GM12892 (cell line): Measurements from ENCODE around the gene EPC2.

ENCODE experiments used
- DNase-seq: peaks from one replicate; pipeline ENCODE4 v3.0.0; 2011; ENCODE audit not compliant: insufficient read length
- FAIRE-seq: peaks from 2 replicates; lab custom pipeline; 2011; peaks lifted over from hg19 to GRCh38; lab: Jason Lieb, UNC
- POLR2A ChIP-seq: IDR thresholded peaks from 2 replicates; pipeline ENCODE4 v1.6.1; 2011; ENCODE audit warnings: low read depth, low read length, control low read depth
- POLR2AphosphoS5 ChIP-seq: IDR thresholded peaks from 2 replicates; pipeline ENCODE4 v1.6.1; 2011; ENCODE audit warnings: low read depth, low read length, control low read depth
- TAF1 ChIP-seq: IDR thresholded peaks from 2 replicates; pipeline ENCODE4 v1.6.1; 2011; ENCODE audit warnings: low read depth, mild to moderate bottlenecking, control low read depth, low read length, borderline replicate concordance

Gene EPC2

DNA sequence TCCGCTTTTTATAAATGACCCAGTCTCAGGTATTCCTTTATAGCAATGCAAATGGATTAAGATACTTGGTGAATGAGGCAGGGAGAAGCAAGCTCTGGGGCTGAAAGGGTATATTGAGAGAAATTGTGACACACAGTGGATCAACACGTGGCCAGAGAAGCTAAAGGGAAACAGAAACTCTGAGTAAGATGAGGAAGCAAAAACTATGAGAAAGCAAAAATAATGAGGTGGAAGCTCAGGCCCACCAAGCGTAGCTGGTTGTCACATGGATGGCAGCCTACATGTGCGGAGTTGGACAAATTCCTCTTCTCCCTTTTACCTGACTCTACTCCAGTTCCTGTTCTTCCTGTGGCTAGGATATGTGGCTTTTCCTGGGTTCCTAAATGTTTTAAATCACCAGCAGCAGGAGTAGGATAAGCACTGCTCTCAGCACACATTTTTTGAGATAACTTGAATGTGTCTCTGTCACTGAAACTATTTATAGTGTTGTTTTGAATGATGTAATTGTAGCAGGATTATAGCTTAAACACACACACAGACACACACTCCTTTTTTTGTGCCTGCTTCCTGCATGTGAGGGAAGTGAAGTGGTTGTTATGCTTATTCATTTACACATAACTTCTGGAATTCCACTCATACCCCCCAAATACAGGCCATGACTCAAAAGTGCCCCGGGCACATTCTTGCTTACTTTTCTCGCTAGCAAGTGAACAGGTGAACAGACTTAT is 30.1 kb upstream of the EPC2 start:
- TF ChIP-seq POLR2AphosphoS5 (peak; percentile 60; the same call in 1 of the 2 replicates), TAF1 (no peak), POLR2A (peak; percentile 47; the same call in 1 of the 2 replicates)
- peak; percentile 29 for DNase-seq
- FAIRE-seq: peak; percentile 85

DNA sequence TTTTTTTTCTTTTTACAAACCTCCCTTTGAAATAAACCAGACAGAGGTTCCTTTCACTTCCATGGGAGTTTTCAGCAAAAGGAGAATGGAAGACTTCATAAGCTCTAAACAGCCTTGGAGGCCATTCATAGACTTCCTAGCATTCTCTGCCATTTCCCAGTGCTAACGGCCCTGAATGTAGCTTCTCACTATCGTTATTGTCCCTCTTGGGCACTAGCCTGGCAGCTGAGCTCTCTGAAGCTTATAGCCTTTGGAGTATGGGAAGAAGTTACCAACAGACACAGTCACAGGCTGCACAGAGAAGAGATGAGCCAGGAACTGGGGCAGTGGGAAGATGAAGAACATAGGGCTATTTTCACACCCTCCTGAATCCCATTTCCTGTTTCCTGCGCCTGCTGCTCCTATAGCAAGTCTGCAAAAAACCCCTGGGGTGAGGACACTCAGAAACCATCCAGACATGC is 29.1 kb upstream of the EPC2 start:
- TF ChIP-seq POLR2AphosphoS5 (no peak), POLR2A (no peak), TAF1 (no peak)
- DNase-seq (no peak), FAIRE-seq (no peak)

- no peak for TF ChIP-seq POLR2A
- no peak for TF ChIP-seq POLR2AphosphoS5
- no peak for TF ChIP-seq TAF1
- FAIRE-seq: no peak
- no peak for DNase-seq
Observed at GRCh38 chr2:148616662-148617061, 27.9 kb upstream of the EPC2 start.

GRCh38 chr2:148617219-148617618 is 27.3 kb upstream of the EPC2 start:
- TF ChIP-seq POLR2A (no peak), POLR2AphosphoS5 (no peak), TAF1 (no peak)
- no peak for FAIRE-seq

GRCh38 chr2:148619560-148620195 is 24.9 kb upstream of the EPC2 start:
- FAIRE-seq (no peak), DNase-seq (no peak)
- TF ChIP-seq POLR2A: no peak
- no peak for TF ChIP-seq POLR2AphosphoS5
- TF ChIP-seq TAF1: no peak

More at GRCh38 chr2:148617219-148617618, 27.3 kb upstream of the EPC2 start:
- no peak for DNase-seq

GRCh38 chr2:148622366-148622765 is 22.2 kb upstream of the EPC2 start:
- DNase-seq (no peak), FAIRE-seq (no peak)
- TF ChIP-seq POLR2A (no peak), TAF1 (no peak), POLR2AphosphoS5 (no peak)

GRCh38 chr2:148623086-148623485 is 21.5 kb upstream of the EPC2 start:
- FAIRE-seq (no peak), DNase-seq (no peak)
- TF ChIP-seq POLR2A (no peak), POLR2AphosphoS5 (no peak), TAF1 (no peak)

DNA sequence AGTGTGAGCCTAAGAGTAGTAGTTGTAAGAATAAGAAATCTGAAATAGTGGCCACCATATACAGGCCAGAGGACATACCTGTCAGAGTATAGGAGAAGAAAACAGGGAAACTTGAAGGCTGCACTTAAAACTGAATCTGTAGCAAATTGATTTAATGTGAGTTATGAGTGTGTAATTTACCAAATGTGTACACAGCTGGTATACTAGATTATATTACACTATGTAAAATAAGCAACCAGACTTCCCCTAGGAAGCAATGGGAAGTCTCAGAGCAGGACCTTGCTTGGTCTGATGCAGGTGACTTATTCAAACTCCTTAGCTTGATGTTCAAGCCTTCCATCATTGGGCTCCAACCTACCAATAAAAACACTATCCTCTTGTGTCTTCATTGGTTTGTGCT is 17.3 kb upstream of the EPC2 start:
- DNase-seq (no peak), FAIRE-seq (no peak)
- no peak for TF ChIP-seq TAF1
- no peak for TF ChIP-seq POLR2A
- no peak for TF ChIP-seq POLR2AphosphoS5

DNA sequence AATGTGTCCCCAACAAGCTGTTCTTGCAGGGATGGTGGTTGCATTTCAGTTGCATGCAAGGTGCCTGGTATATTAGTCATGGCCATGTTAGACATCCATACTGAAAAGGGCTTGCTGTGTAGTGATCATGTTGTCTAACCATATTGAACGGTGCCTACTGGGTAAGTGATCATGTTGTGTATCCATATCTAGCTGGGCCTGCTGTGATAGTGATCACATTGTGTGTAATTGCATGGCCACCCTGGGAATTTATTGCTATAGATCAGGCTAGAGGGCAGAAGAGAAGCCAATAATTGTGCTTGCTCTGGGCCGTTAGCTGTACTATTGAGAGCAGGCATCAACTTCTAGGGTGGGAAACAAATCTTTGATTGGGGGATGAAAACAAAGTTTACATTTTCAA is 9.8 kb upstream of the EPC2 start:
- TF ChIP-seq POLR2AphosphoS5 (no peak), POLR2A (no peak), TAF1 (no peak)
- DNase-seq: no peak
- no peak for FAIRE-seq

DNA sequence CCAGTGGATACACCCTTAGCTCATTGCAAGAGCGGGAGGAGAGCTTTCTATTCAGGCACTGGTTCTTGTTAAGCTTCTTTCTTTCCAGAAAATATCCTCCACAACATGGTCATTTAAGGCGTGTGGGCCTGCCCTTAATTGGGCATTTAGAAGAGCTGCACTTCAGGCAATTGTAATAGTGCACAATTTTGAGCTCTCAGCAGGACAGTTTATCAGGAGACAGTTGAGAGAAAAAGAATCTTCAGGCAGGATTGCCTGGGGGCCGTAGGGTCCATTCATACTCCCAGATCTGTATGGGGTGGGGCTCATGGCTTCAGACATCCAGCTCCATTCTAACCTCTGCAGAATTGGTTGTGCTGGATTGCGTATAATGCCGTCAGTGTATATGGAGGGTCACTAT is 6.0 kb upstream of the EPC2 start:
- no peak for DNase-seq
- TF ChIP-seq POLR2AphosphoS5 (no peak), TAF1 (no peak), POLR2A (no peak)
- no peak for FAIRE-seq

GRCh38 chr2:148640767-148641166 is 3.8 kb upstream of the EPC2 start:
- FAIRE-seq (no peak), DNase-seq (no peak)
- TF ChIP-seq POLR2A (no peak), POLR2AphosphoS5 (no peak), TAF1 (no peak)

DNA sequence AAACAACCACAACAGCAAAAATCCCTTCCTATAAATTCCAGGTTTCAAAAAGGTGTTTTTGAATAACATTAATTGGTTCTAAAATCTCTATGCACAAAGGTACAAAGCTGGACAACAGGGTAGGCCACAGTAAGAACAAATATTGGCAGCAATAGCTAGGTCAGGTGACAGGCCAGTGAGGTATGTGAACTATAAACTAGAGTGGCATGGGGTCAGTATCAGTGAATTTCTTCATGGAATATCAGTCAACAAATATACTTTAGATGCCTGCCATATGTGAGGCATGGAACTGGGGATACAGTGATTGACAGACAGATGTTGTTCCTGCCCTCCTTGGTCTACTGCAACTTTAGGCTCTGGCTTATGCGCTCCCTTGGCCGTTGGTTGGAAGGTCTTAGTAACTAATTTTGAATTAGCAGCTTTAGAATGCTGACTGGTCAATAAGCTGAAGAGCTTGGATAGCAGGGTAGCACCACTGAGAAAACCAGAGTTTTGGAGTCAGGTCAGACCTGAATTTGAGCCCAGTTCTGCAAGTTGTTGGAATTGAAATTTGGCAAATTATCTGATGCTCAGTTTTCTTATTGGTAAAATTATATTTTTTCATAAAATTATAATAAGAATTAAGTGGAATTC is 2.3 kb upstream of the EPC2 start:
- no peak for FAIRE-seq
- no peak for TF ChIP-seq POLR2AphosphoS5
- no peak for TF ChIP-seq TAF1
- no peak for TF ChIP-seq POLR2A

DNA sequence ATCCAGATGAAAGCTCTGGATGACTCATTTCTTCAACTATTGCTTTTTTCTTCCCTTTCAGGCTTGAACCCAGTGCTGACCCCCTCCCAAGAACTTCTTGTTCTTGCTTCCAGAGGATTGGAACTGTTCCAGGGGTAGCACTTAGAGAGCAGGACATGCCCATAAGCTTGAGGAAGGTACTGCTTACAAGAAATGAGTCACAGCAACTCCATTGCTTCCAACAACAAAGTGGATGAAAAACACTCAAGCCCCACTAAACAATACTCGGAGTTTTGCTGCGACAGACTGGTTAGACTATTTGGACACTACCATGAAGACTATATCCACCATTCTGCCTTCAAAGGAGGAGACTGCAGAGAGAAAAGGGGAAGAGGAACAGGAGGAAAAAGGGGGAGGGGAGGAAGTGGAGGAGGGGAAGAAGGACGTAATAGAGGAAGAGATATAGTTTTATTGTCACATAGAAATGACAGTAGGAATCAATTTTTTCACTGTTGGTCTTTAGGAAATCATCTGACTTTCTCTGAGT is 1.6 kb upstream of the EPC2 start:
- no peak for DNase-seq
- no peak for TF ChIP-seq POLR2A
- FAIRE-seq: peak; percentile 63

More for the DNA sequence above, 2.3 kb upstream of the EPC2 start:
- DNase-seq: no peak
